Pons (tissue), 1 donor: Measurements from ENCODE around the gene DXO.

Experiments used
- DNase-seq: peaks from one replicate; pipeline ENCODE4 v3.0.0-alpha.2; 2016; ENCODE audit warnings: low spot score

DXO gene

DNA sequence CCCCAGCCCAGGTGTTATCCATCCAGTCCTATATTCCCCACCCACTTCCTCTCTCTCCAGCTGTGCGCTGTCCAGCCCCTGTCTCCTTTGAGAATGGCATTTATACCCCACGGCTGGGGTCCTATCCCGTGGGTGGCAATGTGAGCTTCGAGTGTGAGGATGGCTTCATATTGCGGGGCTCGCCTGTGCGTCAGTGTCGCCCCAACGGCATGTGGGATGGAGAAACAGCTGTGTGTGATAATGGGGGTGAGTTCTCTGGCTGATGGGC, 43.3 kb downstream of the DXO start:
- no peak for DNase-seq

GRCh38 chr6:31927863-31928671, 43.9 kb downstream of the DXO start:
- no peak for DNase-seq

- no peak for DNase-seq
These were observed 44.6 kb downstream of the DXO start, which contains the start of gene C2 for GRCh38 chr6:31927242-31927862. TSS of gene C2 (plus strand) at chr6:31927717. CDS start at chr6:31927753, 36 bp downstream.

- no peak for DNase-seq
These were observed 49.0 kb downstream of the DXO start for GRCh38 chr6:31922942-31923341.

- no peak for DNase-seq
These were observed 51.1 kb downstream of the DXO start for GRCh38 chr6:31920811-31921210.
